ENCODE measurements around the gene APBA2. TPM values are rescaled to one million over a fixed set of nuclear protein-coding genes. Genes with fewer than 3 reads are reported as not detected.

Gene APBA2
- total RNA-seq, 5 donors from 2014 or later (not counting 1 experiment from before 2014, with no cell fraction given): 78.9 to 118 (median 94.9) TPM

DNA sequence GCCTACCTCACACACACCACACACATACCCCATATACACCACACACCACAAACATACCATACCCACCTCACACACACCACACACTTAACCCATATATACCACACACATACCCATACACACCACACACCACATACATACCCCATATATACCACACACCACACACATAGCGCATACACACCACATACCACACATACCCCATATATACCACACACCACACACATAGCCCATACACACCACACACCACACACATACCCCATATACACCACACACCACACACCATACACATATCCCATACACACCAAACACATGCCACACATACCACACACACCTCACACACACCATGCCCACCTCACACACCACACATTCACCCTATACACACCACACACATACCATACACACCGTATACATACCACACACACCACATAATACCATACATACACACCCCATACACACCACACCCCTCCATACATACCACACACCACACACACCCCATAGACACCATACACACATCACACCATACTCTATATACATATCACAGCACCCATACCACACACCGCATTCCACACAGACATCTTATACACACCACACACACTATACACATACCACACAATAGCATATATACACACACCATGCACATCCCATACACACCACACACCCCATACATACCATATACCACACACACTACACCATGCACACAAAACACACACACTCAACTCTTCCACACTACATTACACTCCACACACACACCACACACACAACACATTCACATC is 29.5 kb downstream of the APBA2 start:
- Mint-ChIP-seq H3K9me3 (no peaks in the 10 kb centered on the region), H3K4me3 (no peak overlapping the region)

DNA sequence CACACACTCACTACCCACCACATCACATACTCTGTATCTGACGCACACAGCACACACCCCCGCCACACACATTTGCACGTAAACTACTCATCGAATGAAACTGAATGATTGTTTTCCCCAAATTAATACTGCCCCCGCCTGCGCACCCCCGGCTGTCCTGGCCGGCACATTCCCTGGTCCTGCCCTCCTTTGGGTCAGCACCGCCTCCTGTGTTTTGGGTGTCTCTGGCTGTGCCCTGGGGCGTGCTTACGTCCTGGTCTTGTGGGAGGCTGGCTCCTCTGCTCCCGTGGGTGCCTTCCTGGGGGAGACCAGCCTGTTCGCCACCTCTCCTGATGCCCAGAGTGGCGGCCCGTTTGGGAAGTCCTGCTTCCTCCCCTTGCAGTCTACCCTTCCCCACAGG is 30.2 kb downstream of the APBA2 start:
- Mint-ChIP-seq H3K27me3 (no peaks in the 10 kb centered on the region), H3K4me1 (peaks cover 48 to 61% (median 56%) of the 10 kb centered on the region in 3 donors), H3K9me3 (no peaks in the 10 kb centered on the region), H3K4me3 (no peak overlapping the region), H3K36me3 (no peaks in the 10 kb centered on the region), H3K27ac (no peak overlapping the region)
- no peak overlapping the region for H3K4me3 ChIP-seq (ENCODE audit: control insufficient read depth in 1 of 2, extremely low read depth in 1 of 2, low read length in 1 of 2)
- H3K36me3 ChIP-seq (ENCODE audit: control insufficient read depth in 2 of 2, extremely low read depth in 1 of 2, insufficient read depth in 1 of 2, low read length in 1 of 2): no peaks in the 10 kb centered on the region
- ChIA-PET CTCF (no interaction called here), POLR2A (no interaction called here)
- H3K27me3 ChIP-seq (replicated peaks in 1 of 2; ENCODE audit: control insufficient read depth in 2 of 2, extremely low read depth in 1 of 2, insufficient read depth in 2 of 2, low read length in 1 of 2): peaks cover 0 to 3% of the 10 kb centered on the region in 2 experiments
- H3K4me1 ChIP-seq (ENCODE audit: control insufficient read depth in 1 of 2, extremely low read depth in 1 of 2, insufficient read depth in 2 of 2, low read length in 2 of 2): peaks cover 20 to 53% of the 10 kb centered on the region in 2 experiments
- no peaks in the 10 kb centered on the region for H3K9me3 ChIP-seq
- 94% methylated on average over 9 of the region's 15 CpGs for WGBS (ENCODE audit: insufficient coverage)
- DNase-seq (no peak), ATAC-seq (replicated peaks in 1 of 4) (no peak)
- no peak overlapping the region for H3K27ac ChIP-seq (ENCODE audit: low read length)

More for the DNA sequence above, 29.5 kb downstream of the APBA2 start:
- POLR2A ChIA-PET: no interaction called here
- Histone ChIP-seq H3K4me3 (ENCODE audit: control insufficient read depth in 1 of 2, extremely low read depth in 1 of 2, low read length in 1 of 2) (no peak overlapping the region), H3K27me3 (replicated peaks in 1 of 2; ENCODE audit: control insufficient read depth in 2 of 2, extremely low read depth in 1 of 2, insufficient read depth in 2 of 2, low read length in 1 of 2) (peaks cover 0 to 1% of the 10 kb centered on the region in 2 experiments), H3K36me3 (ENCODE audit: control insufficient read depth in 2 of 2, extremely low read depth in 1 of 2, insufficient read depth in 1 of 2, low read length in 1 of 2) (no peaks in the 10 kb centered on the region), H3K9me3 (no peaks in the 10 kb centered on the region), H3K27ac (ENCODE audit: low read length) (no peak overlapping the region), H3K4me1 (ENCODE audit: control insufficient read depth in 1 of 2, extremely low read depth in 1 of 2, insufficient read depth in 2 of 2, low read length in 2 of 2) (peaks cover 14 to 46% of the 10 kb centered on the region in 2 experiments)
- Mint-ChIP-seq H3K27ac (no peak overlapping the region), H3K4me1 (peaks cover 42 to 60% (median 53%) of the 10 kb centered on the region in 3 donors), H3K27me3 (no peaks in the 10 kb centered on the region), H3K36me3 (no peaks in the 10 kb centered on the region)
- ATAC-seq (replicated peaks in 1 of 4) (no peak), DNase-seq (no peak)
- WGBS (ENCODE audit: insufficient coverage): 93% methylated on average over 3 of the region's 3 CpGs
- CTCF ChIA-PET: no interaction called here

DNA sequence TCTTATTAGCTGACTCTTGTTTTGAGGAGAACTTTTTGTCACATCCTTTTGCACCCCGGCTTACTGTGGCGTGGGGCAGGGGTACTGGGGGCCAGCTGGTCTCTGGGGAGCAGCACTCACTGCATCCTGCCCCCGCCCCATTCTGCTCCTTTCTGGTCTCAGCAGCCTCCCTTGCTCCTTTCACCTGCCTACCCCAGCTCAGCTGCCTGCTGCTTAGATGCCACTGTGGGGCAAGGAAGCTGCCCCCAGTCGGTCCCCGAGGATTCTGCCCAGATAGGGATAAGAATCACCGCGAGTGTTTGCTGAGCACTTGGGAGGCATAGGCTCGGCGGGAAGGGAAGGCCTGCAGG is 32.0 kb downstream of the APBA2 start:
- Mint-ChIP-seq H3K4me1 (peaks cover 43 to 60% (median 57%) of the 10 kb centered on the region in 3 donors), H3K4me3 (peak overlapping the region in 2 of 3 donors; percentile 43 to 83), H3K27ac (peak overlapping the region; percentile 46 to 85), H3K36me3 (peaks cover 7% of the 10 kb centered on the region), H3K9me3 (no peaks in the 10 kb centered on the region), H3K27me3 (no peaks in the 10 kb centered on the region)
- no peaks in the 10 kb centered on the region for H3K9me3 ChIP-seq
- peaks cover 0 to 3% of the 10 kb centered on the region in 2 experiments for H3K27me3 ChIP-seq (replicated peaks in 1 of 2; ENCODE audit: control insufficient read depth in 2 of 2, extremely low read depth in 1 of 2, insufficient read depth in 2 of 2, low read length in 1 of 2)
- ATAC-seq (replicated peaks in 1 of 4): no peak
- WGBS (ENCODE audit: insufficient coverage): 91% methylated on average over 9 of the region's 9 CpGs
- peaks cover 2 to 10% of the 10 kb centered on the region in 2 donors for H3K36me3 ChIP-seq (ENCODE audit: control insufficient read depth in 2 of 2, extremely low read depth in 1 of 2, insufficient read depth in 1 of 2, low read length in 1 of 2)
- ChIA-PET CTCF (no interaction called here), POLR2A (no interaction called here)
- no peak overlapping the region for H3K4me3 ChIP-seq (ENCODE audit: control insufficient read depth in 1 of 2, extremely low read depth in 1 of 2, low read length in 1 of 2)
- DNase-seq: no peak
- H3K27ac ChIP-seq (ENCODE audit: low read length): no peak overlapping the region
- H3K4me1 ChIP-seq (ENCODE audit: control insufficient read depth in 1 of 2, extremely low read depth in 1 of 2, insufficient read depth in 2 of 2, low read length in 2 of 2): peaks cover 18 to 59% of the 10 kb centered on the region in 2 experiments

DNA sequence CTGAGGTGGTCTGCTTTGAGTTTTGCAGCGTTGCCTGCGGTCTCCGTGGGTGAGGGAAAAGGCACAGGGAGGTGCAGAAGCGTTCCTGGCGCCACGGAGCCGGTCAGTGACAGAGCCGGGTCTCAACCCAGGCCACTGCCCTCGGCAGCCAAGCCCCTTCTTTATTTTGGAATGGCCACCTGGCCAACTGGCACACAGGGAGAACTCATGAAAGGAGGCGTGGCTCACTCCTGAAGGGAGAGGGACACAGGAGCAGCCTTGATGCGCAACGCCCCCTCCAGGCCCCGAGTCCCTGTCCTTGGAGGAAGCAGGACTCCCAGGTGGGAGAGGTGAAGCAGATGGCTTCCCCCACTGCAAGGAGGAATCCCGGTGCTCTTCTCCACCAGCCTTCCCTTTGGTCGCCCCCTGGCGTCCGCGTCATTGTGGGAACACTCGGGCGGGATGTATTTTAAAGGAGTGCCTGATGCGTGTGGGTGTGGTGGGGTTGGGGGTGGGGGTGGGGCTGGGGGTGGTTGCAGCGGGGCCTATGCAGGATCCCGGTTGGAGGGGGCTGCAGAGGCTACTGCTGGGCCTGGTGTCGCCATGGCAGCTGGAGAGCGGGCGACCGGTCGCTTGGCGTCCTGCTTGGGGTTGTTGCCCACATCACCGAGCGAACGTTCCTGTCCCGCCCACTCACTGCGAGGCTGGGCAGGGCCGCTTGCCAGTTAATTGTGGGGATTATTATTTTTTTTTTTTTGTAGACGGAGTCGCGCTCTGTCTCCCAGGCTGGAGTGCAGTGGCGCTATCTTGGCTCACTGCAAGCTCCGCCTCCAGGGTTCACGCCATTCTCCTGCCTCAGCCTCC is 32.6 kb downstream of the APBA2 start:
- H3K27ac Mint-ChIP-seq: peak overlapping the region; percentile 46 to 92
- Histone ChIP-seq H3K4me1 (ENCODE audit: control insufficient read depth in 1 of 2, extremely low read depth in 1 of 2, insufficient read depth in 2 of 2, low read length in 2 of 2) (peaks cover 18 to 61% of the 10 kb centered on the region in 2 experiments), H3K36me3 (ENCODE audit: control insufficient read depth in 2 of 2, extremely low read depth in 1 of 2, insufficient read depth in 1 of 2, low read length in 1 of 2) (peaks cover 4 to 13% of the 10 kb centered on the region in 2 donors), H3K9me3 (no peaks in the 10 kb centered on the region), H3K27ac (ENCODE audit: low read length) (no peak overlapping the region), H3K4me3 (ENCODE audit: control insufficient read depth in 1 of 2, extremely low read depth in 1 of 2, low read length in 1 of 2) (peak overlapping the region in 1 of 2 donors; percentile 48), H3K27me3 (replicated peaks in 1 of 2; ENCODE audit: control insufficient read depth in 2 of 2, extremely low read depth in 1 of 2, insufficient read depth in 2 of 2, low read length in 1 of 2) (peaks cover 0 to 3% of the 10 kb centered on the region in 2 experiments)
- H3K4me1 Mint-ChIP-seq: peaks cover 47 to 61% (median 60%) of the 10 kb centered on the region in 3 donors
- no peaks in the 10 kb centered on the region for H3K9me3 Mint-ChIP-seq
- 91% methylated on average over 28 of the region's 41 CpGs for WGBS (ENCODE audit: insufficient coverage)
- POLR2A ChIA-PET: no interaction called here
- ATAC-seq (replicated peaks in 1 of 4): no peak
- H3K27me3 Mint-ChIP-seq: no peaks in the 10 kb centered on the region
- CTCF ChIA-PET: no interaction called here
- H3K4me3 Mint-ChIP-seq: peak overlapping the region; percentile 68 to 83 (median 74)
- H3K36me3 Mint-ChIP-seq: peaks cover 12% of the 10 kb centered on the region
- no peak for DNase-seq

DNA sequence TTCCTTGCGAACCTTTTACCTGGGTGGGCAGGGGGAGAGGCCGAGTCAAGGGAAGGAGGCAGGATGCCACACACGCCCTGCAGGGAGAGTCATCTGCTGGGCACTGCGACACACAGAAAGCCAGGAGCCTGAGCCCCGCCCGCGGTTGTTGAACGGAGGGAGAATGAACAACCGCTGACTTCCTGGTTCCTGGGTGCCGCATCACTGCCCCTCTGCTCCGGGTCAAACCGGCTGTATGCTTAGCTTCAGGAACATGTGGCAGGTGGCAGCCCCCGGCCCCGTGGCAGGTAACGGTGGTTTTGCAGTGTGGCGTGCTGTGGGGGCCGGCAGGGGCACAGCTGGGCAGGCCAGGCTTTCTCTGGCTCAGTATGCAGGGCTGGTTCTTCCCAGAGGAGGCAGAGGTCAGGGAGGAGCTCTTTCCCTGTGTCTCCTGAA is 33.4 kb downstream of the APBA2 start:
- ATAC-seq (replicated peaks in 1 of 4) (peak; percentile 48 to 73 (median 56)), DNase-seq (peak in 12 of 35 experiments; percentile 12 to 57 (median 34))
- Mint-ChIP-seq H3K36me3 (peaks cover 18% of the 10 kb centered on the region), H3K9me3 (no peaks in the 10 kb centered on the region), H3K4me1 (peaks cover 56 to 67% (median 64%) of the 10 kb centered on the region in 3 donors), H3K27me3 (no peaks in the 10 kb centered on the region), H3K4me3 (peak overlapping the region; percentile 68 to 83 (median 74)), H3K27ac (peak overlapping the region; percentile 84 to 92)
- H3K4me3 ChIP-seq (ENCODE audit: control insufficient read depth in 1 of 2, extremely low read depth in 1 of 2, low read length in 1 of 2): peak overlapping the region; percentile 20 to 48
- H3K9me3 ChIP-seq: no peaks in the 10 kb centered on the region
- ChIA-PET POLR2A (no interaction called here), CTCF (interaction anchor here (0.6 to 0.7 kb wide), 2 partner anchors 9 to 31 kb away, joined by 3 to 4 read pairs; no protein-coding TSS in a partner anchor)
- peak overlapping the region; percentile 64 for H3K27ac ChIP-seq (ENCODE audit: low read length)
- H3K4me1 ChIP-seq (ENCODE audit: control insufficient read depth in 1 of 2, extremely low read depth in 1 of 2, insufficient read depth in 2 of 2, low read length in 2 of 2): peaks cover 18 to 67% of the 10 kb centered on the region in 2 experiments
- peaks cover 4 to 13% of the 10 kb centered on the region in 2 donors for H3K36me3 ChIP-seq (ENCODE audit: control insufficient read depth in 2 of 2, extremely low read depth in 1 of 2, insufficient read depth in 1 of 2, low read length in 1 of 2)
- WGBS (ENCODE audit: insufficient coverage): 7% methylated on average over 17 of the region's 17 CpGs
- peaks cover 0 to 3% of the 10 kb centered on the region in 2 experiments for H3K27me3 ChIP-seq (replicated peaks in 1 of 2; ENCODE audit: control insufficient read depth in 2 of 2, extremely low read depth in 1 of 2, insufficient read depth in 2 of 2, low read length in 1 of 2)
